Stimulated activated CD8-positive, alpha-beta memory T cell treated with anti-CD3 and anti-CD28 coated beads, Interleukin-15, amount 100 ng/mL, for 24 hours (primary cell): ENCODE measurements around the gene MALRD1.

Source experiments
- DNase-seq: peaks from one replicate; pipeline ENCODE4 v3.0.0-alpha.2; 2020; ENCODE audit warnings: low read depth

The MALRD1 gene

GRCh38 chr10:19048489-19048888, at the start of gene MALRD1:
MALRD1 (plus strand) TSS chr10:19048801; CDS start chr10:19048939, 138 bp downstream.
- no peak for DNase-seq

- no peak for DNase-seq
Observed at GRCh38 chr10:19003341-19003740, 45.3 kb upstream of the MALRD1 start.

- no peak for DNase-seq
Observed at GRCh38 chr10:19012111-19012510, 36.5 kb upstream of the MALRD1 start.

GRCh38 chr10:19014034-19014433, 34.6 kb upstream of the MALRD1 start:
- DNase-seq: no peak

GRCh38 chr10:19014498-19014897, 34.1 kb upstream of the MALRD1 start:
- DNase-seq: no peak

- DNase-seq: no peak
Observed at GRCh38 chr10:19017116-19017890, 31.3 kb upstream of the MALRD1 start.

GRCh38 chr10:19021162-19021561, 27.4 kb upstream of the MALRD1 start:
- DNase-seq: no peak

GRCh38 chr10:19024611-19025010, 24.0 kb upstream of the MALRD1 start:
- no peak for DNase-seq

GRCh38 chr10:19031763-19032162, 16.8 kb upstream of the MALRD1 start:
- no peak for DNase-seq

- no peak for DNase-seq
Observed at GRCh38 chr10:19033741-19034140, 14.9 kb upstream of the MALRD1 start.

GRCh38 chr10:19041171-19041570, 7.4 kb upstream of the MALRD1 start:
- no peak for DNase-seq

- no peak for DNase-seq
Observed at GRCh38 chr10:19043431-19043830, 5.2 kb upstream of the MALRD1 start.

- no peak for DNase-seq
Observed at GRCh38 chr10:19046679-19047078, 1.9 kb upstream of the MALRD1 start.

GRCh38 chr10:19048891-19049290, 290 bp downstream of the MALRD1 start:
- DNase-seq: no peak

GRCh38 chr10:19049567-19049966, 966 bp downstream of the MALRD1 start:
- no peak for DNase-seq

- DNase-seq: no peak
Observed at GRCh38 chr10:19054289-19054835, 5.8 kb downstream of the MALRD1 start.

- no peak for DNase-seq
Observed at GRCh38 chr10:19058046-19058445, 9.4 kb downstream of the MALRD1 start.

- no peak for DNase-seq
Observed at GRCh38 chr10:19063986-19064385, 15.4 kb downstream of the MALRD1 start.

- no peak for DNase-seq
Observed at GRCh38 chr10:19071946-19072345, 23.3 kb downstream of the MALRD1 start.

- DNase-seq: no peak
Observed at GRCh38 chr10:19077276-19077675, 28.7 kb downstream of the MALRD1 start.

- DNase-seq: no peak
Observed at GRCh38 chr10:19096501-19097073, 48.0 kb downstream of the MALRD1 start.

GRCh38 chr10:19097151-19097550, 48.5 kb downstream of the MALRD1 start:
- DNase-seq: no peak

- no peak for DNase-seq
Observed at GRCh38 chr10:19098803-19099202, 50.2 kb downstream of the MALRD1 start.

GRCh38 chr10:19107406-19107805, 58.8 kb downstream of the MALRD1 start:
- no peak for DNase-seq
